Ishikawa (cell line): ENCODE measurements around the gene LGR6.

ENCODE experiments used
- CREB1 ChIP-seq: IDR thresholded peaks from 2 replicates; pipeline ENCODE4 v1.6.1; 2012; ENCODE audit warnings: low read depth
- EP300 ChIP-seq: IDR thresholded peaks from 2 replicates; pipeline ENCODE4 v1.6.1; 2012; ENCODE audit warnings: borderline replicate concordance
- FOXM1 ChIP-seq: IDR thresholded peaks from 2 replicates; pipeline ENCODE4 v1.6.1; 2012; ENCODE audit warnings: low read depth, borderline replicate concordance
- MAX ChIP-seq: IDR thresholded peaks from 2 replicates; pipeline ENCODE4 v1.6.1; 2012
- TAF1 ChIP-seq: IDR thresholded peaks from 2 replicates; pipeline ENCODE4 v1.6.1; 2012; ENCODE audit warnings: low read depth, mild to moderate bottlenecking
- TEAD4 ChIP-seq: IDR thresholded peaks from 2 replicates; pipeline ENCODE4 v1.6.1; 2012
- YY1 ChIP-seq: IDR thresholded peaks from 2 replicates; pipeline ENCODE4 v1.6.1; 2012; ENCODE audit warnings: low read depth
- TF ChIP-seq, protein P1 (sequence below): IDR thresholded peaks from 2 replicates; pipeline ENCODE4 v1.6.1; 2012; ENCODE audit warnings: low read depth, mild to moderate bottlenecking
- TF ChIP-seq, protein P2 (sequence below): IDR thresholded peaks from 2 replicates; pipeline ENCODE4 v1.6.1; 2012

GRCh38 chr1:202310746-202311145, 117.1 kb downstream of the LGR6 start:
- TF ChIP-seq EP300 (no peak), FOXM1 (no peak), TAF1 (no peak), CREB1 (no peak), MAX (no peak), YY1 (no peak), TEAD4 (no peak)
- TF ChIP-seq, protein P1, sequence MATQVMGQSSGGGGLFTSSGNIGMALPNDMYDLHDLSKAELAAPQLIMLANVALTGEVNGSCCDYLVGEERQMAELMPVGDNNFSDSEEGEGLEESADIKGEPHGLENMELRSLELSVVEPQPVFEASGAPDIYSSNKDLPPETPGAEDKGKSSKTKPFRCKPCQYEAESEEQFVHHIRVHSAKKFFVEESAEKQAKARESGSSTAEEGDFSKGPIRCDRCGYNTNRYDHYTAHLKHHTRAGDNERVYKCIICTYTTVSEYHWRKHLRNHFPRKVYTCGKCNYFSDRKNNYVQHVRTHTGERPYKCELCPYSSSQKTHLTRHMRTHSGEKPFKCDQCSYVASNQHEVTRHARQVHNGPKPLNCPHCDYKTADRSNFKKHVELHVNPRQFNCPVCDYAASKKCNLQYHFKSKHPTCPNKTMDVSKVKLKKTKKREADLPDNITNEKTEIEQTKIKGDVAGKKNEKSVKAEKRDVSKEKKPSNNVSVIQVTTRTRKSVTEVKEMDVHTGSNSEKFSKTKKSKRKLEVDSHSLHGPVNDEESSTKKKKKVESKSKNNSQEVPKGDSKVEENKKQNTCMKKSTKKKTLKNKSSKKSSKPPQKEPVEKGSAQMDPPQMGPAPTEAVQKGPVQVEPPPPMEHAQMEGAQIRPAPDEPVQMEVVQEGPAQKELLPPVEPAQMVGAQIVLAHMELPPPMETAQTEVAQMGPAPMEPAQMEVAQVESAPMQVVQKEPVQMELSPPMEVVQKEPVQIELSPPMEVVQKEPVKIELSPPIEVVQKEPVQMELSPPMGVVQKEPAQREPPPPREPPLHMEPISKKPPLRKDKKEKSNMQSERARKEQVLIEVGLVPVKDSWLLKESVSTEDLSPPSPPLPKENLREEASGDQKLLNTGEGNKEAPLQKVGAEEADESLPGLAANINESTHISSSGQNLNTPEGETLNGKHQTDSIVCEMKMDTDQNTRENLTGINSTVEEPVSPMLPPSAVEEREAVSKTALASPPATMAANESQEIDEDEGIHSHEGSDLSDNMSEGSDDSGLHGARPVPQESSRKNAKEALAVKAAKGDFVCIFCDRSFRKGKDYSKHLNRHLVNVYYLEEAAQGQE: no peak
- TF ChIP-seq, protein P2, sequence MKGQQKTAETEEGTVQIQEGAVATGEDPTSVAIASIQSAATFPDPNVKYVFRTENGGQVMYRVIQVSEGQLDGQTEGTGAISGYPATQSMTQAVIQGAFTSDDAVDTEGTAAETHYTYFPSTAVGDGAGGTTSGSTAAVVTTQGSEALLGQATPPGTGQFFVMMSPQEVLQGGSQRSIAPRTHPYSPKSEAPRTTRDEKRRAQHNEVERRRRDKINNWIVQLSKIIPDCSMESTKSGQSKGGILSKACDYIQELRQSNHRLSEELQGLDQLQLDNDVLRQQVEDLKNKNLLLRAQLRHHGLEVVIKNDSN: no peak
